OCI-LY7 (cell line): ENCODE data around the gene SEMA3C.

Source experiments
- CTCF ChIP-seq: fragments of 200-600 bp; sonication (generic); conservative IDR thresholded peaks from 2 replicates; pipeline ENCODE4 v1.5.1; 2014; ENCODE audit warnings: mild to moderate bottlenecking, antibody characterized with exemption, low read length, moderate library complexity, mixed read lengths
- EZH2phosphoT487 ChIP-seq: fragments of 200-600 bp; sonication (generic); IDR thresholded peaks from 2 replicates; pipeline ENCODE4 v1.6.1; 2018; ENCODE audit warnings: low read depth, borderline replicate concordance, mild to moderate bottlenecking, mixed run types, antibody characterized with exemption, low read length, moderate library complexity, mixed read lengths

- no peak for TF ChIP-seq CTCF
- no peak for TF ChIP-seq EZH2phosphoT487
These were observed 114.3 kb downstream of the SEMA3C start for GRCh38 chr7:80804589-80804988.
